ENCODE data around the gene ADAM8.

Gene ADAM8

DNA sequence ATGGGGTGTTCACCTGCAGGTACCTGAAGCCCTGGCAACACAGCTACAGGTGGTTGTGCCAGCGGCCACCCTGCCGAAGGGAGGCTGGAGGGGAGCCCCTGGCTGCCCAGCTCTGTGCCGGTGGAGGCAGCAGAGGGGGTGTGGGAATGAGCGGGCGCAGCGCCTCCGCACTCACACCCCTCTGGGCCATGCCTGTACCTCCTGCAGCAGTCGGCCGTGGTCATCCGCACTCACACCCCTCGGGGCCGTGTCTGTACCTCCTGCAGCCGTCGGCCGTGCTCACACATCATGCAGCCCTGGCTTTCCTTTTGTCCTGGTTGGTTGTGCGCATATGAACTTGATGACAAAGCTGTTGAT, 33.7 kb upstream of the ADAM8 start:
- TF ChIP-seq EZH2 (IDR thresholded peaks at IDR 0.05; ENCODE audit: borderline replicate concordance, low read depth, low read length, severe bottlenecking): no peak
- TF ChIP-seq, protein P1, sequence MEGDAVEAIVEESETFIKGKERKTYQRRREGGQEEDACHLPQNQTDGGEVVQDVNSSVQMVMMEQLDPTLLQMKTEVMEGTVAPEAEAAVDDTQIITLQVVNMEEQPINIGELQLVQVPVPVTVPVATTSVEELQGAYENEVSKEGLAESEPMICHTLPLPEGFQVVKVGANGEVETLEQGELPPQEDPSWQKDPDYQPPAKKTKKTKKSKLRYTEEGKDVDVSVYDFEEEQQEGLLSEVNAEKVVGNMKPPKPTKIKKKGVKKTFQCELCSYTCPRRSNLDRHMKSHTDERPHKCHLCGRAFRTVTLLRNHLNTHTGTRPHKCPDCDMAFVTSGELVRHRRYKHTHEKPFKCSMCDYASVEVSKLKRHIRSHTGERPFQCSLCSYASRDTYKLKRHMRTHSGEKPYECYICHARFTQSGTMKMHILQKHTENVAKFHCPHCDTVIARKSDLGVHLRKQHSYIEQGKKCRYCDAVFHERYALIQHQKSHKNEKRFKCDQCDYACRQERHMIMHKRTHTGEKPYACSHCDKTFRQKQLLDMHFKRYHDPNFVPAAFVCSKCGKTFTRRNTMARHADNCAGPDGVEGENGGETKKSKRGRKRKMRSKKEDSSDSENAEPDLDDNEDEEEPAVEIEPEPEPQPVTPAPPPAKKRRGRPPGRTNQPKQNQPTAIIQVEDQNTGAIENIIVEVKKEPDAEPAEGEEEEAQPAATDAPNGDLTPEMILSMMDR (IDR thresholded peaks at IDR 0.05; ENCODE audit: borderline replicate concordance, extremely low read depth, low read length, poor library complexity, severe bottlenecking): no peak
- ATAC-seq (ENCODE audit: insufficient read depth, low read depth) (no peak), DNase-seq (no peak)
- Histone ChIP-seq H3K4me1 (ENCODE audit: insufficient read depth, low read length) (peaks cover 31% of the 10 kb centered on the region), H3K36me3 (ENCODE audit: insufficient read depth, low read length) (peaks cover 36% of the 10 kb centered on the region), H2AFZ (ENCODE audit: low read depth, low read length) (no peak overlapping the region), H3K79me2 (ENCODE audit: insufficient read depth, low read length) (peaks cover 36% of the 10 kb centered on the region), H3K4me2 (ENCODE audit: insufficient read depth, low read length) (0 out of 2 replicates have a peak overlapping the region, but pooled peaks have one; percentile 97), H3K4me3 (ENCODE audit: low read depth in 1 of 2, low read length in 2 of 2) (no peak overlapping the region), H3K9ac (ENCODE audit: low read depth, low read length) (no peak overlapping the region), H4K20me1 (ENCODE audit: insufficient read depth, low read length) (peaks cover 45% of the 10 kb centered on the region), H3K27ac (ENCODE audit: low read length) (no peak overlapping the region), H3K9me3 (ENCODE audit: insufficient read depth, low read length, severe bottlenecking) (no peaks in the 10 kb centered on the region), H3K27me3 (ENCODE audit: insufficient read depth, low read length, poor library complexity) (no peaks in the 10 kb centered on the region)

DNA sequence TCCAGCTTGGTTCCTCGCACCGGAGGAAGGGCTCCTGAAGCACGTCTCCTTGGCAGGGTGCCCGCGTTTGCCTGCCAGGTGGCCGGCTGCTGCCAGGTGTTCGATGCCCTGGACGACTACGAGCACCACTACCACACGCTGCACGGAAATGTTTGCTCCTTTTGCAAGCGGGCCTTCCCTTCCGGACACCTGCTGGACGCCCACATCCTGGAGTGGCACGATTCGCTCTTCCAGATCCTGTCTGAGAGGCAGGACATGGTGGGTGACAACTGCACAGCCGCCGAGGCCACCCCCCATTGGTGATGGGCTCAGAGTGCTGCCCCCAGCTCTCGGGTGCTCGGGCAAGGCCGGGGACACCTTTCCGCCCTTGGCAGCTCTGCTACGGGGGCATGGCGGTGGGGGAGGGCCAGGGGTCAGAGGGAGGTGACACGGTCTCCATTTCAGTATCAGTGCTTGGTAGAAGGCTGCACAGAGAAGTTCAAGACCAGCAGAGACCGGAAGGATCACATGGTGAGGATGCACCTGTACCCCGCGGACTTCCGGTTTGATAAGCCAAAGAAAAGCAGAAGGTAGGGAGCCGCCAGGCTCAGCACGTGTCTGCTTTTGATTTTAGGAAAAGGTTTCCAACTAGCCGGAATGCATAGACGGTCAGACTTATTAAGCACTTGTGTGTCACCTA, 33.2 kb upstream of the ADAM8 start:
- TF ChIP-seq EZH2 (IDR thresholded peaks at IDR 0.05; ENCODE audit: borderline replicate concordance, low read depth, low read length, severe bottlenecking): no peak
- TF ChIP-seq, protein P1 (IDR thresholded peaks at IDR 0.05; ENCODE audit: borderline replicate concordance, extremely low read depth, low read length, poor library complexity, severe bottlenecking): no peak
- DNase-seq (no peak), ATAC-seq (ENCODE audit: insufficient read depth, low read depth) (no peak)
- Histone ChIP-seq H4K20me1 (ENCODE audit: insufficient read depth, low read length) (peaks cover 47% of the 10 kb centered on the region), H3K27me3 (ENCODE audit: insufficient read depth, low read length, poor library complexity) (no peaks in the 10 kb centered on the region), H2AFZ (ENCODE audit: low read depth, low read length) (no peak overlapping the region), H3K27ac (ENCODE audit: low read length) (peak overlapping the region; percentile 12; the same call in 1 of the 2 replicates), H3K9ac (ENCODE audit: low read depth, low read length) (peak overlapping the region; percentile 97), H3K9me3 (ENCODE audit: insufficient read depth, low read length, severe bottlenecking) (no peaks in the 10 kb centered on the region), H3K36me3 (ENCODE audit: insufficient read depth, low read length) (peaks cover 36% of the 10 kb centered on the region), H3K4me2 (ENCODE audit: insufficient read depth, low read length) (peak overlapping the region; percentile 97), H3K4me1 (ENCODE audit: insufficient read depth, low read length) (peaks cover 31% of the 10 kb centered on the region), H3K4me3 (ENCODE audit: low read depth in 1 of 2, low read length in 2 of 2) (peak overlapping the region in 1 of 2 experiments; percentile 91; a peak in 2 of 4 replicates), H3K79me2 (ENCODE audit: insufficient read depth, low read length) (peaks cover 41% of the 10 kb centered on the region)

DNA sequence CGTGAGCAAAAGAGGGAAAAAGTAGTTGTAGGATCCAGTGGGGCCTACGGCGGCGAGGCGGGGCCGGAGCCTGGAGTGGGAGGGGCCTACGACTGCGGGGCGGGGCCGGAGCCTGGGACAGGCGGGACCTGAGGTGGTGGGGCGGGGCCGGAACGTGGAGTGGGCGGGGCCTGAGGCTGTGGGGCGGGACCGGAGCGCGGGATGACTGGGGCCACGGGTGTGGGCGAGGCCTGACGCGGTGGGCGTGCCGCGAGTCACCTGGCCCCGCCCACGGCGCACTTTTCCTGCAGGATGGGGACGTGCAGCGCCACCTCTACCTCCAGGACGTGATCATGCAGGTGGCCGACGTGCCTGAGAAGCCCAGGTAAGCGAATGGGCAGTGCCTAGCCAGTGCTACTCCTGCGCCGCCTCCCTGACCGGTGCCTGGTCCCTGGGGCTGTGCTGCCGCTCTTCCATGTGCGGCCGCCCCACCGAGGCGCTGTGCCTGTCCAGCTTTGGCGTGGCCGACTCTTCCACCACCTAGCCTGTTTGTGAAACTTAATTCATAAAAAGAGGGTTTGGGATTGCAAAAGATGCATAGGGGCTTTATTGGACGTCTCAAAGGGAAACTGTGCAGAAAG, 32.5 kb upstream of the ADAM8 start:
- Histone ChIP-seq H3K79me2 (ENCODE audit: insufficient read depth, low read length) (peaks cover 46% of the 10 kb centered on the region), H4K20me1 (ENCODE audit: insufficient read depth, low read length) (peaks cover 51% of the 10 kb centered on the region), H3K9me3 (ENCODE audit: insufficient read depth, low read length, severe bottlenecking) (no peaks in the 10 kb centered on the region), H3K27ac (ENCODE audit: low read length) (peak overlapping the region; percentile 98), H2AFZ (ENCODE audit: low read depth, low read length) (peak overlapping the region; percentile 97), H3K4me1 (ENCODE audit: insufficient read depth, low read length) (peaks cover 31% of the 10 kb centered on the region), H3K36me3 (ENCODE audit: insufficient read depth, low read length) (peaks cover 36% of the 10 kb centered on the region), H3K4me3 (ENCODE audit: low read depth in 1 of 2, low read length in 2 of 2) (peak overlapping the region; percentile 91 to 97; a peak in 3 of 4 replicates), H3K27me3 (ENCODE audit: insufficient read depth, low read length, poor library complexity) (no peaks in the 10 kb centered on the region), H3K4me2 (ENCODE audit: insufficient read depth, low read length) (peak overlapping the region; percentile 97), H3K9ac (ENCODE audit: low read depth, low read length) (peak overlapping the region; percentile 97)
- ATAC-seq (ENCODE audit: insufficient read depth, low read depth) (peak; percentile 80), DNase-seq (peak; percentile 89)
- no peak for TF ChIP-seq EZH2 (IDR thresholded peaks at IDR 0.05; ENCODE audit: borderline replicate concordance, low read depth, low read length, severe bottlenecking)

DNA sequence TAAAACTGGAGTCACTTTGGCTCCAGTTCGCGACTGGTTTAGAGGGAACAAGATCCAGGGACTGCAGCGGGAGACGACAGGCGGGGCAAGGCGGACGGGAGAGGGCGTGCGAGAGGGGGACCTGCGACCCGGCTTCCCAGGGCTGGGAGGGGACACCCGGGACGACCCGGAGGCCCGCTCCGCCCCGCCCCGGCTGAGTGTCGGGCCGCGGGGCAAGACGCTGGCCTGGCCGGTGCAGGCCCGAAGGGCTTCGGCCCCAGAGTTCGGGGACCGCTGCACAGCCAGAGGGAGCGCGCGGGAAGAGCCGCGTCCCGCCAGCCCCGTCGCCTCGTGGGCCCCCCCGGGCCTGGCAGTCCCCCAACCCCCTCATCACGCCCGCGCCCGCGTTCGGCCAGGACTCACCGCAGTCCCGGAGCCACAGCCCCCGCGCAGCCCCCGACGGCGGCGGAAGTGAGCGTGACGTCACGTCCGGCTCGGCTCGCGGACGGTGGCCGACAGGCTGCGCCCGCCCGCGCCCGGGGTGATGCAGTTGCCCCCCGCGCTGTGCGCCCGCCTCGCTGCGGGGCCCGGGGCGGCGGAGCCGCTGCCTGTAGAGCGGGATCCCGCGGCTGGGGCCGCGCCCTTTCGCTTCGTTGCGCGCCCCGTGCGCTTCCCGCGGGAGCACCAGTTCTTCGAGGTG, 31.9 kb upstream of the ADAM8 start, which contains the start of the genes TUBGCP2 and ZNF511:
Gene TUBGCP2, minus strand, starts transcription at position 452 of the 679 bp plus-strand sequence. CDS start 5,931 bp downstream, outside the sequence.
Gene ZNF511, plus strand, starts transcription at position 494 of the 679 bp plus-strand sequence. Its CDS starts 30 bp downstream, at position 524.
- Histone ChIP-seq H3K4me1 (ENCODE audit: insufficient read depth, low read length) (peaks cover 31% of the 10 kb centered on the region), H2AFZ (ENCODE audit: low read depth, low read length) (peak within 1 kb of the TSS; percentile 97), H4K20me1 (ENCODE audit: insufficient read depth, low read length) (peaks cover 58% of the 10 kb centered on the region), H3K4me2 (ENCODE audit: insufficient read depth, low read length) (peak within 1 kb of the TSS; percentile 97), H3K9ac (ENCODE audit: low read depth, low read length) (peak within 1 kb of the TSS; percentile 97), H3K79me2 (ENCODE audit: insufficient read depth, low read length) (peaks cover 52% of the 10 kb centered on the region), H3K4me3 (ENCODE audit: low read depth in 1 of 2, low read length in 2 of 2) (peak within 1 kb of the TSS; percentile 91 to 97), H3K9me3 (ENCODE audit: insufficient read depth, low read length, severe bottlenecking) (no peaks in the 10 kb centered on the region), H3K27me3 (ENCODE audit: insufficient read depth, low read length, poor library complexity) (no peaks in the 10 kb centered on the region), H3K27ac (ENCODE audit: low read length) (peak within 1 kb of the TSS; percentile 98), H3K36me3 (ENCODE audit: insufficient read depth, low read length) (peaks cover 40% of the 10 kb centered on the region)
- DNase-seq (peak; percentile 89), ATAC-seq (ENCODE audit: insufficient read depth, low read depth) (peak; percentile 77)
- TF ChIP-seq EZH2 (IDR thresholded peaks at IDR 0.05; ENCODE audit: borderline replicate concordance, low read depth, low read length, severe bottlenecking): no peak
- TF ChIP-seq, protein P1 (IDR thresholded peaks at IDR 0.05; ENCODE audit: borderline replicate concordance, extremely low read depth, low read length, poor library complexity, severe bottlenecking): peak; percentile 50

All from DND-41 (cell line).